Ishikawa (cell line): ENCODE measurements around the gene PCSK2.

Source experiments
- CEBPB ChIP-seq: IDR thresholded peaks from 2 replicates; pipeline ENCODE4 v1.6.1; 2012
- CREB1 ChIP-seq: IDR thresholded peaks from 2 replicates; pipeline ENCODE4 v1.6.1; 2012; ENCODE audit warnings: low read depth
- EGR1 ChIP-seq: IDR thresholded peaks from 2 replicates; pipeline ENCODE4 v1.6.1; 2012
- EP300 ChIP-seq: IDR thresholded peaks from 2 replicates; pipeline ENCODE4 v1.6.1; 2012; ENCODE audit warnings: borderline replicate concordance
- FOXM1 ChIP-seq: IDR thresholded peaks from 2 replicates; pipeline ENCODE4 v1.6.1; 2012; ENCODE audit warnings: low read depth, borderline replicate concordance
- NFIC ChIP-seq: IDR thresholded peaks from 2 replicates; pipeline ENCODE4 v1.6.1; 2012
- RAD21 ChIP-seq: IDR thresholded peaks from 2 replicates; pipeline ENCODE4 v1.6.1; 2012; ENCODE audit warnings: low read depth
- REST ChIP-seq: IDR thresholded peaks from 2 replicates; pipeline ENCODE4 v1.6.1; 2012; ENCODE audit warnings: low read depth, mild to moderate bottlenecking
- TAF1 ChIP-seq: IDR thresholded peaks from 2 replicates; pipeline ENCODE4 v1.6.1; 2012; ENCODE audit warnings: low read depth, mild to moderate bottlenecking
- TCF12 ChIP-seq: IDR thresholded peaks from 2 replicates; pipeline ENCODE4 v1.6.1; 2012; ENCODE audit warnings: low read depth
- TEAD4 ChIP-seq: IDR thresholded peaks from 2 replicates; pipeline ENCODE4 v1.6.1; 2012
- USF1 ChIP-seq: IDR thresholded peaks from 2 replicates; pipeline ENCODE4 v1.6.1; 2012
- YY1 ChIP-seq: IDR thresholded peaks from 2 replicates; pipeline ENCODE4 v1.6.1; 2012; ENCODE audit warnings: low read depth
- ZBTB7A ChIP-seq: IDR thresholded peaks from 2 replicates; pipeline ENCODE4 v1.6.1; 2012; ENCODE audit warnings: low read depth
- TF ChIP-seq, protein P1 (sequence below): IDR thresholded peaks from 2 replicates; pipeline ENCODE4 v1.6.1; 2012

PCSK2 gene

GRCh38 chr20:17471606-17472187, 244.9 kb downstream of the PCSK2 start:
- TF ChIP-seq YY1 (no peak), CEBPB (no peak), FOXM1 (no peak), CREB1 (no peak), REST (no peak), TEAD4 (no peak), EP300 (no peak), EGR1 (no peak), USF1 (no peak)
- TF ChIP-seq, protein P1, sequence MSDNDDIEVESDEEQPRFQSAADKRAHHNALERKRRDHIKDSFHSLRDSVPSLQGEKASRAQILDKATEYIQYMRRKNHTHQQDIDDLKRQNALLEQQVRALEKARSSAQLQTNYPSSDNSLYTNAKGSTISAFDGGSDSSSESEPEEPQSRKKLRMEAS, result no peak

DNA sequence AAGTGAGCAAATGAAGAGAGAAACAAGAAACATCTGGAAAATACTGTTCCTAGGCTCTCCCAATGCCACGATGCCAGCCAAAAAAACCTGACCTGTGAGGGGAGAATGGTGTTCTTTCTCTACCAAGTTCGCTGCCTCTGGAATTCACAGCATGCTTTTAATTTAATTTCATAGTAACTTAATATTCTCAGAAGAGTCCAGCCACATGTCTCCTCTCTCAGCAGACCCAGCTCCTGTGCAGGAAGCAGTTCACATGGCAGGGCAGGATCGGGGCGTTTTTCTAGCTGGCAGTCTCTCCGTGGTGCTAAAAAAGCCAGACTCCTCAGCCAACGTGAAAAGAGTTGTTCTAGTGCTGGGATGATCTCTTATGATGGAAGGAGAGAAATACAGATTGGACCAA, 246.8 kb downstream of the PCSK2 start:
- TF ChIP-seq ZBTB7A, result no peak
- no peak for TF ChIP-seq TEAD4
- no peak for TF ChIP-seq YY1

- TF ChIP-seq EGR1, result no peak
- no peak for TF ChIP-seq NFIC
- TF ChIP-seq EP300, result no peak
- no peak for TF ChIP-seq TAF1
- TF ChIP-seq CEBPB, result no peak
- no peak for TF ChIP-seq CREB1
- no peak for TF ChIP-seq RAD21
- TF ChIP-seq ZBTB7A, result no peak
- TF ChIP-seq REST, result no peak
- TF ChIP-seq, protein P1, result no peak
- no peak for TF ChIP-seq YY1
- no peak for TF ChIP-seq USF1
- no peak for TF ChIP-seq TCF12
- no peak for TF ChIP-seq TEAD4
- TF ChIP-seq FOXM1, result no peak
Observed at GRCh38 chr20:17479063-17479657, 252.3 kb downstream of the PCSK2 start.

DNA sequence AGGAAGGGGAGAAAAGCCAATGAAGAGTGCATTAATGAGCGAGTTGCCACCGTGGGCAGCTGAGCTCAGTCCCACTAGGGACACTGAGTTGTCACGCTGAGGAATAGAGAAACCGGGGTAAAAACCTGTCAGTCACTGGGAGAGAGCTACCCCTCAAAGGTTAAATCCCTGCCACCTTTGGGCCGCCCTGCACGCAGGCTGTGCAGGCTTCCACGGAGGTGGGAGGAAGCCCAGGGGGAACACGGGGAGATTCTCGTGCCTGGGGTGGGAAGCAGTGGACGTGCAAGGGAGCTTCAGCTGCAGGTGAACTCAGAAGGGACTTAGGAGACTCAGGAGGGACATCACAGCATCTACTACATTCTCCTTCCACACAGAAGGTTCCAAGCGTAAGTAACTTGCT, 253.9 kb downstream of the PCSK2 start:
- TF ChIP-seq NFIC (no peak), ZBTB7A (no peak), YY1 (no peak), CREB1 (no peak), TEAD4 (no peak), FOXM1 (no peak), EGR1 (no peak), USF1 (no peak), REST (no peak), RAD21 (no peak), EP300 (no peak)

DNA sequence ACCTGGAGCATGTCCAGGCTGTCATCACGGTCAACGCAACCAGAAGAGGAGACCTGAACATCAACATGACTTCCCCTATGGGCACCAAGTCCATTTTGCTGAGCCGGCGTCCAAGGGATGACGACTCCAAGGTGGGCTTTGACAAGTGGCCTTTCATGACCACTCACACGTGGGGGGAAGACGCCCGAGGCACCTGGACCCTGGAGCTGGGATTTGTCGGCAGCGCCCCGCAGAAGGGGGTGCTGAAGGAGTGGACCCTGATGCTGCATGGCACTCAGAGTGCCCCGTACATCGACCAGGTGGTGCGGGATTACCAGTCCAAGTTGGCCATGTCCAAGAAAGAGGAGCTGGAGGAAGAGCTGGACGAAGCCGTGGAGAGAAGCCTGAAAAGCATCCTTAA, 254.8 kb downstream of the PCSK2 start:
- no peak for TF ChIP-seq TCF12
- no peak for TF ChIP-seq FOXM1
- TF ChIP-seq CREB1, result no peak
- no peak for TF ChIP-seq NFIC
- TF ChIP-seq, protein P1, result no peak
- TF ChIP-seq ZBTB7A, result no peak
- no peak for TF ChIP-seq RAD21
- TF ChIP-seq REST, result no peak
- TF ChIP-seq USF1, result no peak
- TF ChIP-seq EP300, result no peak
- no peak for TF ChIP-seq EGR1
